Measurements from ENCODE around the gene PTTG1IP2.

Gene PTTG1IP2

GRCh38 chr7:90465816-90466215 lies 3.6 kb upstream of the PTTG1IP2 start:
- Histone ChIP-seq H3K4me3 (replicated peaks; ENCODE audit: low read depth, low read length) (no peak overlapping the region), H3K27me3 (replicated peaks; ENCODE audit: control insufficient read depth, insufficient read depth, low read length) (no peaks in the 10 kb centered on the region), H3K36me3 (ENCODE audit: control insufficient read depth, insufficient read depth, low read length) (no peaks in the 10 kb centered on the region)
- no peak for DNase-seq (ENCODE audit: extremely low read depth, insufficient read length)
- TF ChIP-seq, protein P1, sequence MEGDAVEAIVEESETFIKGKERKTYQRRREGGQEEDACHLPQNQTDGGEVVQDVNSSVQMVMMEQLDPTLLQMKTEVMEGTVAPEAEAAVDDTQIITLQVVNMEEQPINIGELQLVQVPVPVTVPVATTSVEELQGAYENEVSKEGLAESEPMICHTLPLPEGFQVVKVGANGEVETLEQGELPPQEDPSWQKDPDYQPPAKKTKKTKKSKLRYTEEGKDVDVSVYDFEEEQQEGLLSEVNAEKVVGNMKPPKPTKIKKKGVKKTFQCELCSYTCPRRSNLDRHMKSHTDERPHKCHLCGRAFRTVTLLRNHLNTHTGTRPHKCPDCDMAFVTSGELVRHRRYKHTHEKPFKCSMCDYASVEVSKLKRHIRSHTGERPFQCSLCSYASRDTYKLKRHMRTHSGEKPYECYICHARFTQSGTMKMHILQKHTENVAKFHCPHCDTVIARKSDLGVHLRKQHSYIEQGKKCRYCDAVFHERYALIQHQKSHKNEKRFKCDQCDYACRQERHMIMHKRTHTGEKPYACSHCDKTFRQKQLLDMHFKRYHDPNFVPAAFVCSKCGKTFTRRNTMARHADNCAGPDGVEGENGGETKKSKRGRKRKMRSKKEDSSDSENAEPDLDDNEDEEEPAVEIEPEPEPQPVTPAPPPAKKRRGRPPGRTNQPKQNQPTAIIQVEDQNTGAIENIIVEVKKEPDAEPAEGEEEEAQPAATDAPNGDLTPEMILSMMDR (IDR thresholded peaks at IDR 0.05; ENCODE audit: insufficient read depth, low read length, poor library complexity, severe bottlenecking): no peak

DNA sequence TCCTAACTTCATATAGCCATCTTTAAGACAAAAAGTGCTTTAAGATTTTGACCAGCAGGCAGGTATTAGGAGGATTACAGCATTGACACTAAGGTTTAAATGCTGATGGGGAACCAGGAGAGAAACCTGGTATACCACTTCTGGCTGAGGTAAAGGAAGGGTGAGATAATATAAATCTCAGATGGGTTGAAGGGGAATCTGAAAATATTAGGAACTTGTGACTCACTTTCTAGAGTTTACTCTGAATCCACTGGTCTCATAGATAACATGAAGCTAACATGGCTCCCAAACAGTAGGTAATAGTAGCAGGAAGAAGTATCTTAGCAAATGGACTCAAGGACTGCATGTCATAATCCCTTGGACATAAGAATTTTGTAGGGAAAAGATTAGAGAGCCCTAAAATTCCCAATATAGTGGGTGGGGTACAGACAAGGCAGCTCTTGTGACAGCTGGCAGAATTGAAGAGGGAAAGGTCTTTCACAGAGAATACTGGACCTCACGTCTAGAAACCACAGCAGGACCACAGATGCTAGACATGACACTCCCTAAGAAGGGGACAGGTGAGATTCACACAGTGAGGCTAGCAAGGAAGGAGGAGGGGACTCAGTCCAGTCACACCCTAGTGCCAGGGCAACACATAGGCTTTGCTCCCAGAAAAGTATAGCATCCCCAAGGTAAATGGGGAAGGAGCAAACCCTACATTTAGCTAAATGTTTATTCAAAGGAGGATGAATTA lies 3.5 kb downstream of the PTTG1IP2 start:
- no peak overlapping the region for H3K4me3 ChIP-seq (replicated peaks; ENCODE audit: low read depth, low read length)
- H3K27me3 ChIP-seq (replicated peaks; ENCODE audit: control insufficient read depth, insufficient read depth, low read length): no peaks in the 10 kb centered on the region
- no peaks in the 10 kb centered on the region for H3K36me3 ChIP-seq (ENCODE audit: control insufficient read depth, insufficient read depth, low read length)
- DNase-seq (ENCODE audit: extremely low read depth, insufficient read length): no peak
- TF ChIP-seq, protein P1 (IDR thresholded peaks at IDR 0.05; ENCODE audit: insufficient read depth, low read length, poor library complexity, severe bottlenecking): no peak

DNA sequence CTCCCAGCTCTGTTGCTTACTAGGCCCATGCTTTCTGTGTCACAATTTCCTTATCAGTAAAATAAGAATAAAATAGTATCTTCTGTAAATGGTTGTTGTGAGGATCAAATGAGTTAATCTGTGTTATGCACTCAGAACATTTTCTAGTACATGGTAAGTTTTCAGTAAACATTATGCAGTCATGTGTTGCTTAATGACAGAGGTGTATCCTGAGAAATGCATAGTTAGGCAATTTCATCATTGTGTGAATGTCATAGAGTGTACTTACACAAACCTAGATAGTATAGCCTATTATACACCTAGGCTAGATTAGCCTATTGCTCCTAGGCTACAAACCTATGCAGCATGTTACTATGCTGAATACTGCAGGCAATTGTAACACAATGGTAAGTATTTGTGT lies 4.4 kb downstream of the PTTG1IP2 start:
- DNase-seq (ENCODE audit: extremely low read depth, insufficient read length): no peak
- Histone ChIP-seq H3K36me3 (ENCODE audit: control insufficient read depth, insufficient read depth, low read length) (no peaks in the 10 kb centered on the region), H3K27me3 (replicated peaks; ENCODE audit: control insufficient read depth, insufficient read depth, low read length) (no peaks in the 10 kb centered on the region), H3K4me3 (replicated peaks; ENCODE audit: low read depth, low read length) (no peak overlapping the region)
- TF ChIP-seq, protein P1 (IDR thresholded peaks at IDR 0.05; ENCODE audit: insufficient read depth, low read length, poor library complexity, severe bottlenecking): no peak

- no peaks in the 10 kb centered on the region for H3K27me3 ChIP-seq (replicated peaks; ENCODE audit: control insufficient read depth, insufficient read depth, low read length)
- TF ChIP-seq, protein P1 (IDR thresholded peaks at IDR 0.05; ENCODE audit: insufficient read depth, low read length, poor library complexity, severe bottlenecking): no peak
- H3K4me3 ChIP-seq (replicated peaks; ENCODE audit: low read depth, low read length): no peak overlapping the region
- no peaks in the 10 kb centered on the region for H3K36me3 ChIP-seq (ENCODE audit: control insufficient read depth, insufficient read depth, low read length)
- no peak for DNase-seq (ENCODE audit: extremely low read depth, insufficient read length)
Measured at GRCh38 chr7:90474284-90475210, 5.1 kb downstream of the PTTG1IP2 start.

GRCh38 chr7:90483251-90483650 lies 13.8 kb downstream of the PTTG1IP2 start:
- no peak for DNase-seq (ENCODE audit: extremely low read depth, insufficient read length)
- H3K4me3 ChIP-seq (replicated peaks; ENCODE audit: low read depth, low read length): no peak overlapping the region
- TF ChIP-seq, protein P1 (IDR thresholded peaks at IDR 0.05; ENCODE audit: insufficient read depth, low read length, poor library complexity, severe bottlenecking): no peak
- H3K36me3 ChIP-seq (ENCODE audit: control insufficient read depth, insufficient read depth, low read length): no peaks in the 10 kb centered on the region
- H3K27me3 ChIP-seq (replicated peaks; ENCODE audit: control insufficient read depth, insufficient read depth, low read length): no peaks in the 10 kb centered on the region

Measured in GM06990 (cell line).